NB4 (cell line): Measurements from ENCODE around the gene CTTNBP2NL.

Experiments used
- CTCF ChIP-seq: IDR thresholded peaks from one replicate; pipeline ENCODE4 v1.5.1; 2012; ENCODE audit warnings: low read depth, low read length
- MAX ChIP-seq: IDR thresholded peaks from 2 replicates; pipeline ENCODE4 v1.6.1; 2011; ENCODE audit warnings: low read depth, low read length
- MYC ChIP-seq: IDR thresholded peaks from 2 replicates; pipeline ENCODE4 v1.6.1; 2011; ENCODE audit warnings: low read depth, low read length
- POLR2A ChIP-seq: IDR thresholded peaks from 2 replicates; pipeline ENCODE4 v1.6.1; 2011; ENCODE audit warnings: mild to moderate bottlenecking; ENCODE audit not compliant: insufficient read length; ENCODE audit errors: extremely low read depth

GRCh38 chr1:112394743-112395062 is 1.3 kb upstream of the CTTNBP2NL start:
- no peak for TF ChIP-seq MAX
- no peak for TF ChIP-seq CTCF
- TF ChIP-seq POLR2A = no peak
- TF ChIP-seq MYC = no peak
